MM.1S (cell line): Measurements from ENCODE around the gene ZNF609.

Experiments
- CTCF ChIP-seq: fragments of 300-600 bp; sonication (generic); IDR thresholded peaks from 2 replicates; pipeline ENCODE4 v1.5.1; 2016; ENCODE audit warnings: antibody characterized with exemption, low read length, mixed read lengths
- EZH2 ChIP-seq: fragments of 300-600 bp; sonication (generic); optimal IDR thresholded peaks from 2 replicates; pipeline ENCODE3; 2017; ENCODE audit warnings: low read depth, mild to moderate bottlenecking, antibody characterized with exemption, low read length, mixed read lengths
- EZH2phosphoT487 ChIP-seq: fragments of 300-600 bp; sonication (generic); IDR thresholded peaks from 2 replicates; pipeline ENCODE4 v1.6.1; 2018; ENCODE audit warnings: antibody characterized with exemption, low read length

DNA sequence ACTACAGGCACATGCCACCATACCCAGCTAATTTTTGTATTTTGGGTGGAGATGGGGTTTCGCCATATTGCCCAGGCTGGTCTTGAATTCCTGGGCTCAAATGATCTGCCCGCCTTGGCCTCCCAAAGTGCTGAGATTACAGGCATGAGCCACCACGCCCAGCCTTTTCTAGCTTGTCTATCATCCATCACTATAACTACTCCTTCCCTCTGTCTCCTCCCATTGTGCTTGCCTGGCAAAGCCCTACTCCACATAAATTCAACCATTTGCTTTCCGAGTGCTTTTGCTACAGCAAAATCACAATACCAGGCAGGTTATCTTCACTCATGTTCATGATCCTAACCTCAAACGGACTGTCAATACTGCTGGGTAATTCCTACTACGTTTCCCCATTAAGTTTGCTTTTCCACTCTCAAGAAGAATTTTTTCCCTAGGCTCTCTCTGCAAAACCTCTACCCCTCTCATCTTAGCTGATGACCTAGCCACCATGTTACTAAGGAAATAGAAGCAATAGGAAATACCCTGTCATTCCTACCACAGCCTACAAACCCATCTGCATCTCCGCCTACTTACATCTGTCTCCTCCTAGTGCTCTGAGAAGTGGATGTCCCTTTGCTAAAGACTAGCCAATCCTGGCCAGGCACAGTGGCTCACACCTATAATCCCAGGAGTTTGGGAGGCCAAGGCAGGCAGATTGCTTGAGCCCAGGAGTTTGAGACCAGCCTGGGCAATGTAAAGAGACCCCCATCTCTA is 250.5 kb downstream of the ZNF609 start:
- no peak for TF ChIP-seq CTCF
- TF ChIP-seq EZH2, result no peak
- TF ChIP-seq EZH2phosphoT487, result no peak
